H1 (cell line): ENCODE results near the gene CCL25. TPM values are rescaled to one million over a fixed set of nuclear protein-coding genes. Genes with fewer than 3 reads are reported as not detected.
A peak's percentile ranks its signal among the peaks of the same experiment; 100 is the strongest.

Experiments
- CTCF ChIA-PET: fragments of 300-600 bp; sonication (Branson Sonifier 250); formaldehyde crosslinking; loops from one replicate; lab custom pipeline; 2021; ENCODE audit not compliant: partially characterized antibody; lab: Charles Lee
- POLR2A ChIA-PET: fragments of 300-600 bp; sonication (Branson Sonifier 250); formaldehyde crosslinking; loops from one replicate; lab custom pipeline; 2021; ENCODE audit warnings: inconsistent platforms; ENCODE audit not compliant: partially characterized antibody; lab: Charles Lee
- DNase-seq, 2 experiments: peaks; one replicate each; pipeline versions ENCODE4 v3.0.0 to v3.0.0-alpha.2; 2010 to 2022; ENCODE audit warnings: low spot score in 2 of 2, low read depth in 1 of 2, mixed read lengths in 1 of 2
- FAIRE-seq: peaks from 2 replicates; lab custom pipeline; 2011; peaks lifted over from hg19 to GRCh38; lab: Jason Lieb, UNC
- H2AFZ ChIP-seq: 2 replicates; pipeline ENCODE4 v1.8.1; 2012; ENCODE audit warnings: low read length, inconsistent platforms
- H2AK5ac ChIP-seq: 2 replicates; pipeline ENCODE4 v1.6.1; 2013; ENCODE audit warnings: low read depth, low read length
- H2BK120ac ChIP-seq: replicated peaks from 2 replicates; pipeline ENCODE3; 2013; ENCODE audit warnings: low read depth, low read length, inconsistent platforms
- H2BK12ac ChIP-seq: 2 replicates; pipeline ENCODE4 v1.6.1; 2013; ENCODE audit warnings: low read depth, low read length
- H2BK15ac ChIP-seq: 2 replicates; pipeline ENCODE4 v1.6.1; 2013; ENCODE audit warnings: low read length
- H2BK20ac ChIP-seq: 2 replicates; pipeline ENCODE4 v1.6.1; 2013; ENCODE audit warnings: low read length
- H2BK5ac ChIP-seq: 2 replicates; pipeline ENCODE4 v1.6.1; 2013; ENCODE audit warnings: low read depth, low read length
- H3K14ac ChIP-seq: 2 replicates; pipeline ENCODE4 v1.6.1; 2013; ENCODE audit warnings: inconsistent platforms; ENCODE audit not compliant: insufficient read length
- H3K18ac ChIP-seq: 2 replicates; pipeline ENCODE4 v1.6.1; 2013; ENCODE audit warnings: low read length; ENCODE audit errors: extremely low read depth
- H3K23ac ChIP-seq: 2 replicates; pipeline ENCODE4 v1.6.1; 2013; ENCODE audit warnings: inconsistent platforms; ENCODE audit not compliant: insufficient read length
- H3K23me2 ChIP-seq: 2 replicates; pipeline ENCODE4 v1.6.1; 2013; ENCODE audit warnings: low read depth, low read length
- H3K27ac ChIP-seq: 2 replicates; pipeline ENCODE4 v1.6.1; 2011; ENCODE audit warnings: low read depth, low read length, inconsistent platforms
- H3K27me3 ChIP-seq, 4 experiments: replicated peaks in 1 of 4; 1 replicate in 1 of 4; 2 replicates in 3 of 4; pipeline versions ENCODE4 v1.6.1 to v1.8.1; 2011 to 2013; ENCODE audit warnings: low read length in 3 of 4, mild to moderate bottlenecking in 3 of 4, inconsistent platforms in 2 of 4, mixed read lengths in 2 of 4, moderate library complexity in 1 of 4; ENCODE audit not compliant: control insufficient read depth in 3 of 4, insufficient read depth in 3 of 4; ENCODE audit errors: extremely low read depth in 1 of 4
- H3K36me3 ChIP-seq, 4 experiments: 2 replicates each; pipeline versions ENCODE4 v1.6.1 to v1.8.1; 2011 to 2013; ENCODE audit warnings: mild to moderate bottlenecking in 4 of 4, low read length in 3 of 4, moderate library complexity in 2 of 4, control low read depth in 1 of 4, inconsistent platforms in 1 of 4; ENCODE audit not compliant: insufficient read depth in 4 of 4, control insufficient read depth in 2 of 4
- H3K4ac ChIP-seq: replicated peaks from 2 replicates; pipeline ENCODE3; 2013; ENCODE audit warnings: low read length, low read depth, mixed read lengths, inconsistent platforms; ENCODE audit not compliant: insufficient read length
- H3K4me1 ChIP-seq, 4 experiments: replicated peaks in 1 of 4; 1 replicate in 1 of 4; 2 replicates in 3 of 4; pipeline versions ENCODE4 v1.6.1 to v1.8.1; 2011 to 2013; ENCODE audit warnings: low read length in 3 of 4, inconsistent platforms in 2 of 4, mixed read lengths in 1 of 4; ENCODE audit not compliant: insufficient read depth in 4 of 4, control insufficient read depth in 3 of 4
- H3K4me2 ChIP-seq, 2 experiments: 2 replicates each; pipeline versions ENCODE4 v1.6.1 to v1.8.1; 2011 to 2013; ENCODE audit warnings: low read depth in 2 of 2, low read length in 2 of 2, control low read depth in 1 of 2, inconsistent platforms in 1 of 2, mild to moderate bottlenecking in 1 of 2; ENCODE audit not compliant: insufficient read depth in 1 of 2
- H3K4me3 ChIP-seq, 4 experiments: fragments of 200-600, 300-600 bp in 1 of 4; sonication (generic), shearing (Covaris generic), sonication (Bioruptor Twin) in 1 of 4; 2 replicates each; pipeline versions ENCODE4 v1.5.1 to v1.8.1; 2011 to 2016; ENCODE audit warnings: low read length in 4 of 4, low read depth in 3 of 4, control low read depth in 2 of 4, inconsistent platforms in 2 of 4, mild to moderate bottlenecking in 2 of 4, mixed read lengths in 1 of 4, moderate library complexity in 1 of 4; ENCODE audit not compliant: insufficient read depth in 2 of 4; ENCODE audit errors: extremely low read depth in 1 of 4
- H3K56ac ChIP-seq: replicated peaks from 2 replicates; pipeline ENCODE3; 2013; ENCODE audit warnings: low read depth, mild to moderate bottlenecking, mixed read lengths, low read length, inconsistent platforms; ENCODE audit not compliant: insufficient read length
- H3K79me1 ChIP-seq: 2 replicates; pipeline ENCODE4 v1.6.1; 2013; ENCODE audit warnings: low read depth, low read length, control low read depth
- H3K79me2 ChIP-seq, 2 experiments: 2 replicates each; pipeline versions ENCODE4 v1.6.1 to v1.8.1; 2012 to 2013; ENCODE audit warnings: low read length in 2 of 2, mild to moderate bottlenecking in 2 of 2, inconsistent platforms in 1 of 2; ENCODE audit not compliant: insufficient read depth in 2 of 2, control insufficient read depth in 1 of 2
- H3K9ac ChIP-seq, 4 experiments: replicated peaks in 1 of 4; 1 replicate in 1 of 4; 2 replicates in 3 of 4; pipeline versions ENCODE4 v1.6.1 to v1.8.1; 2011 to 2013; ENCODE audit warnings: low read depth in 3 of 4, low read length in 3 of 4, control low read depth in 2 of 4, mild to moderate bottlenecking in 2 of 4, moderate library complexity in 2 of 4, inconsistent platforms in 1 of 4; ENCODE audit errors: extremely low read depth in 1 of 4
- H3K9me3 ChIP-seq, 2 experiments: 2 replicates each; pipeline versions ENCODE4 v1.6.1 to v1.8.1; 2012 to 2013; ENCODE audit warnings: mild to moderate bottlenecking in 2 of 2, moderate library complexity in 2 of 2, control low read depth in 1 of 2, inconsistent platforms in 1 of 2, low read depth in 1 of 2, low read length in 1 of 2, mixed read lengths in 1 of 2; ENCODE audit not compliant: insufficient read depth in 2 of 2
- H4K20me1 ChIP-seq, 2 experiments: replicated peaks in 1 of 2; 2 replicates each; pipeline versions ENCODE3 to v1.8.1; 2011 to 2013; ENCODE audit warnings: inconsistent platforms in 2 of 2, low read length in 2 of 2, mild to moderate bottlenecking in 1 of 2; ENCODE audit not compliant: insufficient read depth in 2 of 2, control insufficient read depth in 1 of 2
- H4K5ac ChIP-seq: 2 replicates; pipeline ENCODE4 v1.6.1; 2013; ENCODE audit warnings: low read length, low read depth, mixed read lengths, inconsistent platforms; ENCODE audit not compliant: insufficient read length
- H4K8ac ChIP-seq: 2 replicates; pipeline ENCODE4 v1.8.0; 2013; ENCODE audit warnings: mild to moderate bottlenecking, moderate library complexity, low read length, inconsistent platforms; ENCODE audit not compliant: insufficient read depth; ENCODE audit errors: extremely low read depth
- H4K91ac ChIP-seq: replicated peaks from 2 replicates; pipeline ENCODE3; 2013; ENCODE audit warnings: low read length, mixed read lengths, inconsistent platforms; ENCODE audit not compliant: insufficient read length
- CEBPB ChIP-seq: IDR thresholded peaks from 2 replicates; pipeline ENCODE4 v1.6.1; 2012; ENCODE audit warnings: low read depth, low read length
- GTF2F1 ChIP-seq: IDR thresholded peaks from 2 replicates; pipeline ENCODE4 v1.6.1; 2012; ENCODE audit warnings: low read depth, low read length, improper control_type of control experiment, borderline replicate concordance
- SRF ChIP-seq: IDR thresholded peaks from 2 replicates; pipeline ENCODE4 v1.6.1; 2011; ENCODE audit warnings: mild to moderate bottlenecking, low read depth, low read length, moderate library complexity
- TEAD4 ChIP-seq: IDR thresholded peaks from 2 replicates; pipeline ENCODE4 v1.6.1; 2012; ENCODE audit warnings: low read depth, low read length, inconsistent platforms, mixed read lengths
- WGBS, 2 experiments: shearing (Covaris generic) in 1 of 2; methylation state at CpG; one replicate each; pipeline versions ENCODE4 v1.1.6 to v1.1.7; 2013 to 2015; ENCODE audit warnings: low lambda C conversion rate in 2 of 2, mixed read lengths in 2 of 2, inconsistent platforms in 1 of 2, low coverage in 1 of 2, missing lambda C conversion rate in 1 of 2; ENCODE audit not compliant: insufficient replicate concordance in 2 of 2, insufficient coverage in 1 of 2, insufficient read length in 1 of 2; ENCODE audit errors: extremely low coverage in 1 of 2, missing lambda C conversion rate in 1 of 2; 5-methylcytosine and 5-hydroxymethylcytosine counted together
- polyA plus RNA-seq, 7 experiments: library from polyadenylated mRNA; depleted of rRNA in 3 of 7; stranded (reverse) in 5 of 7; unstranded in 2 of 7; fragments of >200 nt in 5 of 7; fragments of 200-250 nt in 2 of 7; gene quantifications; 1 replicate in 5 of 7; 2 replicates in 1 of 7; 4 replicates in 1 of 7; pipeline versions ENCODE4 v1.2.1 to v1.2.3, GENCODE V29; 2011 to 2013; ENCODE audit warnings: missing spikeins in 2 of 7, mixed read lengths in 2 of 7
- total RNA-seq: library from RNA; stranded (reverse); fragmentation: NEBNext Ultra II Directional; extraction: Animal tissue kit (Norgen Biotek cat#: 25700); gene quantifications from 2 replicates; pipeline ENCODE4 v1.2.1, GENCODE V29; 2021
- TF ChIP-seq, protein P1 (sequence below): IDR thresholded peaks from 2 replicates; pipeline ENCODE4 v1.6.1; 2012; ENCODE audit warnings: inconsistent platforms

Gene CCL25
- total and polyA plus RNA-seq, 2 of the 8 experiments (the other 6 are each of a cell fraction or from before 2014, with no cell fraction given) = 0.59 TPM; not detected in 1

- no peaks in the 10 kb centered on the region for H3K4me1 ChIP-seq
- TF ChIP-seq, protein P1, sequence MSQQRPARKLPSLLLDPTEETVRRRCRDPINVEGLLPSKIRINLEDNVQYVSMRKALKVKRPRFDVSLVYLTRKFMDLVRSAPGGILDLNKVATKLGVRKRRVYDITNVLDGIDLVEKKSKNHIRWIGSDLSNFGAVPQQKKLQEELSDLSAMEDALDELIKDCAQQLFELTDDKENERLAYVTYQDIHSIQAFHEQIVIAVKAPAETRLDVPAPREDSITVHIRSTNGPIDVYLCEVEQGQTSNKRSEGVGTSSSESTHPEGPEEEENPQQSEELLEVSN = no peak
- TF ChIP-seq GTF2F1 (no peak), TEAD4 (0 out of 2 replicates have a peak, but pooled peaks have one; percentile 55), CEBPB (peak; percentile 91), SRF (no peak)
- TF ChIP-seq, all 59 proteins: peak for 2
- Histone ChIP-seq H4K20me1 (peaks cover 0 to 4% of the 10 kb centered on the region in 2 experiments), H2AFZ (no peak overlapping the region), H2BK120ac (no peak overlapping the region), H3K9me3 (no peaks in the 10 kb centered on the region), H2BK5ac (no peak overlapping the region; the same call in 1 of the 2 replicates), H2BK20ac (no peak overlapping the region), H3K4me3 (no peak overlapping the region), H3K4ac (no peak overlapping the region), H3K79me2 (no peaks in the 10 kb centered on the region), H3K27ac (no peak overlapping the region), H3K56ac (no peak overlapping the region), H3K27me3 (no peaks in the 10 kb centered on the region), H3K18ac (no peak overlapping the region), H4K5ac (no peak overlapping the region), H3K9ac (no peak overlapping the region), H3K4me2 (no peak overlapping the region), H4K91ac (no peak overlapping the region), H3K79me1 (no peaks in the 10 kb centered on the region), H2BK15ac (no peak overlapping the region; the same call in 1 of the 2 replicates), H3K14ac (no peak overlapping the region), H3K23ac (no peak overlapping the region), H2AK5ac (no peak overlapping the region), H2BK12ac (no peak overlapping the region), H4K8ac (no peak overlapping the region), H3K36me3 (peaks cover under 1 to 11% (median 2%) of the 10 kb centered on the region in 4 experiments; a peak in 5 of 8 replicates), H3K23me2 (no peaks in the 10 kb centered on the region)
- DNase-seq = no peak
- WGBS, 2 experiments = 82% methylated on average over 8 of the region's 11 CpGs; no CpG with 5 or more reads in 1 of the 2 experiments
- POLR2A ChIA-PET = interaction anchor here (0.6 kb wide), 1 partner anchor 15 kb away, joined by 3 read pairs; no protein-coding TSS in a partner anchor
- FAIRE-seq = no peak
- CTCF ChIA-PET = interaction anchor here (0.6 to 3.8 kb wide), 5 partner anchors 13 to 337 kb away, joined by 3 to 14 read pairs (median 3); no protein-coding TSS in a partner anchor
Measured at GRCh38 chr19:8081569-8082550, 29.3 kb downstream of the CCL25 start.
